ENCODE data around the gene PHKA1. TPM values are rescaled to one million over a fixed set of nuclear protein-coding genes. Genes with fewer than 3 reads are reported as not detected.

The PHKA1 gene
- total RNA-seq, 5 donors from 2014 or later (not counting 1 experiment from before 2014, with no cell fraction given), result 0.30 to 0.67 (median 0.44) TPM

DNA sequence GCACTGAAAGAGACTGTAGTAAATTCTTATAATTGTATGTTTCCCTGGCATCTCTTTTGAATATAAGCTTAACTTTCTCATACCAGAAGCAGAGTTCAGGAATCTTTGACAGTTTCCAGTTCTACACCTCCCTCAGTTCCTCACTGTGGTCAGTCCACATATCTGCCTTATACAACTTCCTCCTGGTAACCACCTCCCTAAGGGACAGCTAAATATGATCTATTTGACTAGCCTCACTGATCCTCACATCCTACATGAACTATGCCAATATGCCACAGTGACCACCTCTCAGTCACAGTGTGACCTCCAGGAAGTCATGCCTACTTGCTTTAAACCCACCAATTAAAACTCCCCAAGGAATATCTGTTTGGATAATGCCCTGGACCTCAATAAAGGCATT lies 89.9 kb downstream of the PHKA1 start:
- Mint-ChIP-seq H3K27me3 (peaks cover 0 to 3% of the 10 kb centered on the region in 2 donors), H3K4me1 (peaks cover 0 to 6% (median 0%) of the 10 kb centered on the region in 3 donors), H3K27ac (no peak overlapping the region), H3K4me3 (no peak overlapping the region), H3K36me3 (no peaks in the 10 kb centered on the region), H3K9me3 (peaks cover 2 to 6% (median 3%) of the 10 kb centered on the region in 3 donors)
- no peaks in the 10 kb centered on the region for H3K36me3 ChIP-seq (ENCODE audit: control insufficient read depth in 2 of 2, extremely low read depth in 1 of 2, insufficient read depth in 1 of 2, low read length in 1 of 2)
- DNase-seq (no peak), ATAC-seq (replicated peaks in 1 of 4) (no peak)
- no peak overlapping the region for H3K4me3 ChIP-seq (ENCODE audit: control insufficient read depth in 1 of 2, extremely low read depth in 1 of 2, low read length in 1 of 2)
- no peaks in the 10 kb centered on the region for H3K27me3 ChIP-seq (replicated peaks in 1 of 2; ENCODE audit: control insufficient read depth in 2 of 2, extremely low read depth in 1 of 2, insufficient read depth in 2 of 2, low read length in 1 of 2)
- H3K27ac ChIP-seq (ENCODE audit: low read length), result no peak overlapping the region
- CTCF ChIA-PET, result no interaction called here
- no peaks in the 10 kb centered on the region for H3K4me1 ChIP-seq (ENCODE audit: control insufficient read depth in 1 of 2, extremely low read depth in 1 of 2, insufficient read depth in 2 of 2, low read length in 2 of 2)
- H3K9me3 ChIP-seq, result no peaks in the 10 kb centered on the region
- POLR2A ChIA-PET, result no interaction called here

DNA sequence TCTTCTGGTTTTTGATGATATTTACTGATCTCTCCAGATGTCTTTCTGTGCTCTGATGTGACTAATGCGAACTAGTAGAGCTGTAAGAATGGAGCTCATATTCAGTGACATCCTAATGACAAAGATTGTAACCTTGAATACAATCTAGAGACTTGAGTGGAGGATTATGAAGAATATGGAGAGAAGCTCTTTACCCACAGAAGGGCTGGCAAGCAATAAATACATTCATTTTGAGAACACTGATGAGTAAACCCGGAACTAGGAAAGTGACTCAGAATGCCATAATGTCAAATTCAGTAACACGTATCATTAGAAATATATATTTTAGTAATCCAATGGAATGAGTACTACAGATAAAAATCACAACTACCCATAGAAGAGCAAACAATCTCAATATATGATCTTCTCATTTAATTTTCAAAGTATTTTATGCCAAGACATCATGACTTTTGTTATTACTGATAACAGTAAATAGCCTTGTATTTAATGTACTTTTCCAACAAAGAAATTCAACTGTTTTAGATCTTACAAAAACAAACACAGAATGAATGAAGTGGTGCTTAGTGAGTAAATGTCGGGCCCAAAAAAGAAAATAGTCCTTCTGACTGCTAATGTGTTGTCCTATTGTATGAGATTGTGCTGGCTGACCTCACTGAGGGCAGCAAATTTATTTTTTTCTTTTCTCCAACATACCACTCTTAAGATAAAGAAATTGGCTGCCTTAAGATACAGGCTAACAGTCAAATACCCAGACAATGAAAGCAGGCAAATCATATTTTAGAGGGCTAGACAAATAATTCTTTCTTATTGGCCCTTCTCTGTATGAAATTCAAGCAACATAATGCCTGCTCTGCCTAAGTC lies 92.3 kb downstream of the PHKA1 start:
- peak overlapping the region in 1 of 2 donors; percentile 1 for H3K27ac Mint-ChIP-seq
- peaks cover 0 to 6% (median 0%) of the 10 kb centered on the region in 3 donors for H3K4me1 Mint-ChIP-seq
- peaks cover 2 to 6% (median 3%) of the 10 kb centered on the region in 3 donors for H3K9me3 Mint-ChIP-seq
- H3K4me1 ChIP-seq (ENCODE audit: control insufficient read depth in 1 of 2, extremely low read depth in 1 of 2, insufficient read depth in 2 of 2, low read length in 2 of 2), result no peaks in the 10 kb centered on the region
- no peak for DNase-seq
- H3K36me3 Mint-ChIP-seq, result no peaks in the 10 kb centered on the region
- no peaks in the 10 kb centered on the region for H3K36me3 ChIP-seq (ENCODE audit: control insufficient read depth in 2 of 2, extremely low read depth in 1 of 2, insufficient read depth in 1 of 2, low read length in 1 of 2)
- ChIA-PET CTCF (no interaction called here), POLR2A (no interaction called here)
- H3K27ac ChIP-seq (ENCODE audit: low read length), result no peak overlapping the region
- ATAC-seq (replicated peaks in 1 of 4), result no peak
- H3K9me3 ChIP-seq, result no peaks in the 10 kb centered on the region
- peaks cover under 1 to 3% of the 10 kb centered on the region in 2 donors for H3K27me3 Mint-ChIP-seq
- no peak overlapping the region for H3K4me3 Mint-ChIP-seq
- no CpG with 5 or more reads among the region's 4 CpGs for WGBS (ENCODE audit: insufficient coverage)
- no peaks in the 10 kb centered on the region for H3K27me3 ChIP-seq (replicated peaks in 1 of 2; ENCODE audit: control insufficient read depth in 2 of 2, extremely low read depth in 1 of 2, insufficient read depth in 2 of 2, low read length in 1 of 2)
- H3K4me3 ChIP-seq (ENCODE audit: control insufficient read depth in 1 of 2, extremely low read depth in 1 of 2, low read length in 1 of 2), result no peak overlapping the region

DNA sequence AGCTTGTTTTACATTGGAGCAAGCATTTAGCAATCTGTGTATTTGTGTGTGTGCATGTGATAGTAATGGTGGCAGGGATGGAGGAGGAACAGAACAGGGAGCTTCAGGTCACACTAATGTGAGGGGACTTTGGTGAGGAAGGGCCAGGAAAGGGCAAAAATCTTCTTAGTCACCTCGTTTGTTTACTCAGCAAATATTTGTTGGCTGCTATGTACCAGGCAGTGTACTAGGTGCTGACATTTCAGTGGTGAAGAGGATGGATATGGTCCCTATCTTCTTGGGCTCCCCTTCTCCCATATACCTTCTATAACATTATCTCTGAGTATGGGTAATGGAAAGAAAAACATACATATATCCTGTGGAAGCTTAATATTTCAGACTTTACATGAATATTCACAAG lies 92.9 kb downstream of the PHKA1 start:
- H3K9me3 Mint-ChIP-seq, result peaks cover 2 to 6% (median 3%) of the 10 kb centered on the region in 3 donors
- no peak for ATAC-seq (replicated peaks in 1 of 4)

GRCh38 chrX:72620550-72621145 lies 93.5 kb downstream of the PHKA1 start:
- ChIA-PET POLR2A (no interaction called here), CTCF (no interaction called here)
- peaks cover 0 to 6% (median 0%) of the 10 kb centered on the region in 3 donors for H3K4me1 Mint-ChIP-seq
- H3K36me3 Mint-ChIP-seq, result no peaks in the 10 kb centered on the region
- Histone ChIP-seq H3K36me3 (ENCODE audit: control insufficient read depth in 2 of 2, extremely low read depth in 1 of 2, insufficient read depth in 1 of 2, low read length in 1 of 2) (no peaks in the 10 kb centered on the region), H3K4me3 (ENCODE audit: control insufficient read depth in 1 of 2, extremely low read depth in 1 of 2, low read length in 1 of 2) (no peak overlapping the region), H3K27me3 (replicated peaks in 1 of 2; ENCODE audit: control insufficient read depth in 2 of 2, extremely low read depth in 1 of 2, insufficient read depth in 2 of 2, low read length in 1 of 2) (no peaks in the 10 kb centered on the region), H3K27ac (ENCODE audit: low read length) (no peak overlapping the region), H3K4me1 (ENCODE audit: control insufficient read depth in 1 of 2, extremely low read depth in 1 of 2, insufficient read depth in 2 of 2, low read length in 2 of 2) (no peaks in the 10 kb centered on the region), H3K9me3 (no peaks in the 10 kb centered on the region)
- H3K27ac Mint-ChIP-seq, result no peak overlapping the region
- DNase-seq (peak in 1 of 35 experiments; percentile 3), ATAC-seq (replicated peaks in 1 of 4) (peak in 1 of 4 experiments; percentile 58)
- peaks cover 2 to 6% (median 3%) of the 10 kb centered on the region in 3 donors for H3K9me3 Mint-ChIP-seq
- peak overlapping the region in 1 of 3 donors; percentile 22 for H3K4me3 Mint-ChIP-seq
- no CpG with 5 or more reads among the region's 9 CpGs for WGBS (ENCODE audit: insufficient coverage)
- peaks cover 3% of the 10 kb centered on the region in 2 donors for H3K27me3 Mint-ChIP-seq

More for the DNA sequence above, 92.9 kb downstream of the PHKA1 start:
- Histone ChIP-seq H3K9me3 (no peaks in the 10 kb centered on the region), H3K27ac (ENCODE audit: low read length) (no peak overlapping the region), H3K4me1 (ENCODE audit: control insufficient read depth in 1 of 2, extremely low read depth in 1 of 2, insufficient read depth in 2 of 2, low read length in 2 of 2) (no peaks in the 10 kb centered on the region), H3K36me3 (ENCODE audit: control insufficient read depth in 2 of 2, extremely low read depth in 1 of 2, insufficient read depth in 1 of 2, low read length in 1 of 2) (no peaks in the 10 kb centered on the region), H3K27me3 (replicated peaks in 1 of 2; ENCODE audit: control insufficient read depth in 2 of 2, extremely low read depth in 1 of 2, insufficient read depth in 2 of 2, low read length in 1 of 2) (no peaks in the 10 kb centered on the region), H3K4me3 (ENCODE audit: control insufficient read depth in 1 of 2, extremely low read depth in 1 of 2, low read length in 1 of 2) (no peak overlapping the region)
- ChIA-PET POLR2A (no interaction called here), CTCF (no interaction called here)
- no peaks in the 10 kb centered on the region for H3K36me3 Mint-ChIP-seq
- no peak overlapping the region for H3K27ac Mint-ChIP-seq
- DNase-seq, result no peak
- WGBS (ENCODE audit: insufficient coverage), result no CpG with 5 or more reads among the region's 1 CpG
- peaks cover 3% of the 10 kb centered on the region in 2 donors for H3K27me3 Mint-ChIP-seq
- H3K4me3 Mint-ChIP-seq, result no peak overlapping the region
- H3K4me1 Mint-ChIP-seq, result peaks cover 0 to 6% (median 0%) of the 10 kb centered on the region in 3 donors

GRCh38 chrX:72609313-72609712 lies 104.8 kb downstream of the PHKA1 start:
- H3K9me3 ChIP-seq, result no peaks in the 10 kb centered on the region
- Mint-ChIP-seq H3K4me3 (no peak overlapping the region), H3K9me3 (no peaks in the 10 kb centered on the region), H3K4me1 (no peaks in the 10 kb centered on the region), H3K36me3 (no peaks in the 10 kb centered on the region), H3K27me3 (peaks cover 0 to 41% of the 10 kb centered on the region in 2 donors), H3K27ac (no peak overlapping the region)
- DNase-seq (no peak), ATAC-seq (replicated peaks in 1 of 4) (no peak)
- WGBS (ENCODE audit: insufficient coverage), result no CpG with 5 or more reads among the region's 2 CpGs
- no peaks in the 10 kb centered on the region for H3K27me3 ChIP-seq (replicated peaks in 1 of 2; ENCODE audit: control insufficient read depth in 2 of 2, extremely low read depth in 1 of 2, insufficient read depth in 2 of 2, low read length in 1 of 2)
- H3K4me3 ChIP-seq (ENCODE audit: control insufficient read depth in 1 of 2, extremely low read depth in 1 of 2, low read length in 1 of 2), result no peak overlapping the region
- no peaks in the 10 kb centered on the region for H3K4me1 ChIP-seq (ENCODE audit: control insufficient read depth in 1 of 2, extremely low read depth in 1 of 2, insufficient read depth in 2 of 2, low read length in 2 of 2)
- ChIA-PET POLR2A (no interaction called here), CTCF (no interaction called here)
- H3K27ac ChIP-seq (ENCODE audit: low read length), result no peak overlapping the region
- no peaks in the 10 kb centered on the region for H3K36me3 ChIP-seq (ENCODE audit: control insufficient read depth in 2 of 2, extremely low read depth in 1 of 2, insufficient read depth in 1 of 2, low read length in 1 of 2)

DNA sequence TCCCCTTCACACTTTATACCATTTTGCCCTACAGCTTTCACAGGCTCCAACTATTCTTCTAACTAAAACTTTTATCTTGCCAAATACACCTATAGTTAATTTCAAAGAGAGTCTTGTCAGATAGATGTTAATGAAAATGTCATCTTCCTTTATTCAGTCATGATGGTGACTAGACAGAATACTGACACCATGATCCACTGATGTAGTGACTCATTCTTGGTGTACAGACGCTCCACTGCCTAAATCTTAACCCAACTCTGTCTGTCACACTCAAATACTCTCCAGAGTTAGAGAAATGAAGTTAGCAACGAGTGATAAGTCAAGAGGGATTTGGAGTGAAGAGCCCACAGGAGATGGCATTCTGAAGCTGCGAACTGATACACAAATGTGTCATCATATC lies 109.4 kb downstream of the PHKA1 start:
- CTCF ChIA-PET, result interaction anchor here in 1 of 2 donors (0.6 kb wide), 1 partner anchor 1436 kb away, joined by 3 read pairs; no protein-coding TSS in a partner anchor
- H3K27ac Mint-ChIP-seq, result no peak overlapping the region

More for the DNA sequence above, 109.4 kb downstream of the PHKA1 start:
- H3K36me3 ChIP-seq (ENCODE audit: control insufficient read depth in 2 of 2, extremely low read depth in 1 of 2, insufficient read depth in 1 of 2, low read length in 1 of 2), result no peaks in the 10 kb centered on the region
- no peaks in the 10 kb centered on the region for H3K4me1 ChIP-seq (ENCODE audit: control insufficient read depth in 1 of 2, extremely low read depth in 1 of 2, insufficient read depth in 2 of 2, low read length in 2 of 2)
- no peaks in the 10 kb centered on the region for H3K9me3 ChIP-seq
- Mint-ChIP-seq H3K4me3 (no peak overlapping the region), H3K27me3 (peaks cover 0 to 31% of the 10 kb centered on the region in 2 donors), H3K4me1 (no peaks in the 10 kb centered on the region), H3K9me3 (no peaks in the 10 kb centered on the region), H3K36me3 (no peaks in the 10 kb centered on the region)
- no peaks in the 10 kb centered on the region for H3K27me3 ChIP-seq (replicated peaks in 1 of 2; ENCODE audit: control insufficient read depth in 2 of 2, extremely low read depth in 1 of 2, insufficient read depth in 2 of 2, low read length in 1 of 2)
- DNase-seq, result no peak
- no peak overlapping the region for H3K4me3 ChIP-seq (ENCODE audit: control insufficient read depth in 1 of 2, extremely low read depth in 1 of 2, low read length in 1 of 2)
- no CpG with 5 or more reads among the region's 3 CpGs for WGBS (ENCODE audit: insufficient coverage)
- ATAC-seq (replicated peaks in 1 of 4), result no peak
- no peak overlapping the region for H3K27ac ChIP-seq (ENCODE audit: low read length)
- POLR2A ChIA-PET, result no interaction called here

Data from T-cell (primary cell).